Measurements from ENCODE around the gene ELAVL2.

The ELAVL2 gene

GRCh38 chr9:23717505-23717904 is 108.5 kb downstream of the ELAVL2 start:
- no peak overlapping the region for H3K27ac ChIP-seq
- no peak for TF ChIP-seq ZFX (IDR thresholded peaks at IDR 0.05; ENCODE audit: borderline replicate concordance)
- no peak for TF ChIP-seq CTCF (IDR thresholded peaks at IDR 0.05)

- no peak for TF ChIP-seq CTCF (IDR thresholded peaks at IDR 0.05)
- no peak for TF ChIP-seq ZFX (IDR thresholded peaks at IDR 0.05; ENCODE audit: borderline replicate concordance)
Measured at GRCh38 chr9:23707249-23707648, 118.8 kb downstream of the ELAVL2 start.

GRCh38 chr9:23702311-23702922 is 123.6 kb downstream of the ELAVL2 start:
- H3K27ac ChIP-seq: no peak overlapping the region
- TF ChIP-seq ZFX (IDR thresholded peaks at IDR 0.05; ENCODE audit: borderline replicate concordance) (no peak), CTCF (IDR thresholded peaks at IDR 0.05) (0 out of 2 replicates have a peak, but pooled peaks have one; percentile 19)

More at GRCh38 chr9:23707249-23707648, 118.8 kb downstream of the ELAVL2 start:
- no peak overlapping the region for H3K27ac ChIP-seq

- no peak for TF ChIP-seq CTCF (IDR thresholded peaks at IDR 0.05)
- no peak for TF ChIP-seq ZFX (IDR thresholded peaks at IDR 0.05; ENCODE audit: borderline replicate concordance)
- no peak overlapping the region for H3K27ac ChIP-seq
Measured at GRCh38 chr9:23701291-23701690, 124.7 kb downstream of the ELAVL2 start.

GRCh38 chr9:23700359-23700758 is 125.7 kb downstream of the ELAVL2 start:
- TF ChIP-seq CTCF (IDR thresholded peaks at IDR 0.05) (no peak), ZFX (IDR thresholded peaks at IDR 0.05; ENCODE audit: borderline replicate concordance) (no peak)
- no peak overlapping the region for H3K27ac ChIP-seq

- H3K27ac ChIP-seq: no peak overlapping the region
- no peak for TF ChIP-seq CTCF (IDR thresholded peaks at IDR 0.05)
- TF ChIP-seq ZFX (IDR thresholded peaks at IDR 0.05; ENCODE audit: borderline replicate concordance): no peak
Measured at GRCh38 chr9:23698161-23698560, 127.9 kb downstream of the ELAVL2 start.

GRCh38 chr9:23695572-23695971 is 130.5 kb downstream of the ELAVL2 start:
- no peak overlapping the region for H3K27ac ChIP-seq
- TF ChIP-seq CTCF (IDR thresholded peaks at IDR 0.05) (no peak), ZFX (IDR thresholded peaks at IDR 0.05; ENCODE audit: borderline replicate concordance) (no peak)

All from 22Rv1 (cell line).